Myocyte (in vitro differentiated cells): Measurements from ENCODE around the gene SDC4. TPM values are rescaled to one million over a fixed set of nuclear protein-coding genes. Genes with fewer than 3 reads are reported as not detected.
A peak's percentile ranks its signal among the peaks of the same experiment; 100 is the strongest.

Experiments
- DNase-seq: peaks from one replicate; pipeline ENCODE4 v3.0.0-alpha.2; 2012; ENCODE audit warnings: low read depth
- total RNA-seq: library from RNA; depleted of rRNA; stranded (reverse); fragments of >200 nt; gene quantifications from 2 replicates; pipeline ENCODE4 v1.2.3, GENCODE V29; 2014

SDC4 gene
- total RNA-seq, 1 donor from 2014 or later: 51.5 TPM

DNA sequence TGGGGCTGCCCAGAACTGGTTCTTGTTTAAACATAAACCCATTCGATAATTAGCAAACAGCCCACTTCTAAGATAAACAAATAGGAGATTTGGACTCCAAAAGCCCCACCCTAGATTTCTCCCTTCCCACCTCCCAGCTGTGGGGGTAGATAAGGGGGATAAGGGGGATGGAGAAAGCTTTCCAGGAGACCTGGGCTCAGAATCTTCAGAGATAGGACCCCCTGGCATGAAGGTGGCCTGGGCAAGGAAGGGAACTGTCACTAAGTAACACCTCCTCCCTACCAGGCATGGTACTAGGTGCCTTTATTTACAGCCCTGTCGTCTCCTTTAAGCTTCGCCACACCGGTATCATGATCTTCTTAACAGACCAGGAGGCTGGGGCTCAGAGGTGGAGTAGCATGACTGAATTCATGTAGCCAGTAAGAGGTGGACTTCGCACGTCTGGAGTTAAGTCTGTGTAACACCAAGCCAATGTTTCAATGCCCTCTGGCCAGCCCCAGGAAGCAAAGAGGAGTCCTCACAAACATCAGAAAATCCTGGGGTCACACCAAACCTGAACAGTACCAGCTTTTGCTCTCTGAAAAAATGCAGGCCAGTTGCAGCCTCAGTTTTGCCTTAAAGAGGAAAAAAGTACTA, 4.6 kb downstream of the SDC4 start:
- DNase-seq: no peak

DNA sequence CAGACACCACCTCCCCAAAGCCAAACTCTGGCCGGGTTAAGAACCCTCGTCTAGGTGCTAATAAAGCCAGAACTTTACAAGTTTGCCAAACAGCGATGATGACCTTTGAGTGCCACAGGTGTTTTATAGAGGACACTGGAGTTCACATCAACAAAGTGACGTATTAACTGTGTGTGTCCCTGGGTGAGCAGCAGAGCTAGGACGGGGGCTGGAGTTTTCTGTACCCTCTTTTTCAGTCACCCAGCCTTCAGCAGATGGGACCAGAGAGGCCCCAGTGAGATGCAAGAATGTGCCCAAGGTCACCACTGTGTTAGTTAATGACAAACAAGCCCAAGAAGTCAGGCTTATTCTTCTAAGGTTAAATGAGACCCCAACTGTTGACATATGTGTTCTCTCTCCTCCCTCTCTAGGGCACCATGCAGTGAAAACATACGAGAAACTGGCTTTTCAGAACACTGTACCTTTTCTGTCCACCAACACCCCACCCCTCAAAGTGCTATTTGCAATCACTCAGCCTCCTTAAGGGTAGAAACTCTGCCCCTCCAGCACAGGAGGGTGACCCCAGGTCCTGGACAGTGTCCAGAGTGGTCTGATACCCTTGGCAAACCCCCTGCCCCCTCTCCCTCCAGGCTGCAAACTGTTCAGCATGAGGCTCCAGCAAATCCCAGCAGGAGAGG, 5.2 kb downstream of the SDC4 start:
- no peak for DNase-seq

DNA sequence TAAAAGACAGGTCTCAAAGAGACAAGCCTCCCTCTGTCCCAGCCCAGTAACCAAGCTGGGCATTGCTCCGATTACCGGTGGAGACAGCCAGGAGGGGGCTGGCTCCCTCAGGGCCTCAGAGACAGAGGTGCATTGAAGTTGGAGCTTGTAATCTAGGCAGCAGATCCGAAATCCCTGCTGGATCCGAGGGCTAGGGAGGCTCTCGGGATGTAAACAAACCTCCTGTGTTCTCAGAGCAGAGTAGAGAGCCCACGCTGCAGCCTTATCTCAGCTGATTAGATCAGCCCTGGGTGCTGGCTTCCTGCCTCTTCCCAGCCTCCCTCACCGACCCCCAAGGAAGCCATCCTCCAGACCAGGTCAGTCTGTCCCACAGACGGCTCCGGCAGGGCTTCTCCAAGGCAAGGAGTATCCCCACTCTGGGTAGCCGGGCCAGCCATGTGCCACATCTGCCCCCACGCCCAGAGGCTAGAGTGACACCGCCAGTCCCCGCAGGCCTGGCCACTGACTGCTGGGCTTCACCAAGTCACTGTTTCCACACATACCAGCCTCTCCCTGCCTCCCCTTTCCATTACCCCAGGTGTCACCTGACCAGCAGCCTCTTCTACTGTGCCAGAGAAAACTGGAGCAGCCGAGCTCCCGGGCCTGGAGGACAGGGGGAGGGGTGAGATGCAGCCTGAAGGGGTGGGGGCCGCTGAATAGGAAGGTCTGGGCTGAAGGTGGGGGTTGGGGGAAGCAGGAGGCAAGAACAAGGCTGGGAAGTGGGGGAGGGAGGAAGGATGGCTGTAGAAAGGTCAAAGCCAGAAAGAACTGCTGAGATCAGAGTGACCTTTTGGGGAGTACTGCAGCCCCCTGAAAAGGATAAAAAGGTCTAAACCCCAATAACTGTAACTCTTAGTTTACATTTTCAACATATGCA, 6.0 kb downstream of the SDC4 start:
- peak; percentile 82 for DNase-seq

DNA sequence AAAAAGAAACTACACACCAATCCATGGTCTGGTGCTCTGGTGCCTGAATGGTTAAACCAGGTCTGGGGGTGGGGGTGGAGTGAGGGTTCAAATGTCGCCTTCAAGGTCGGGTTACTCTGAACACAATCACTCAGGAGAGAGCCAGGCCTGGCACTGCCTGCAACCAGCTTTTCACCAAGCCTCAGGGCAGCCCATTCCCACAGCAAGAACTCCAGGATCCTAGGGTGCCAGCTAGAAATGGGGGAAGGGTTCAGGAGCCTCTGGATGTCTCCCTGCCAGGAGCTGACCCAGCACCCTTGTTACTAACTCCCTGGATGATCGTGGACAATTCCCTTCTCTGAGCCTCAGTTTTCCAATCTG, 6.7 kb downstream of the SDC4 start:
- no peak for DNase-seq

DNA sequence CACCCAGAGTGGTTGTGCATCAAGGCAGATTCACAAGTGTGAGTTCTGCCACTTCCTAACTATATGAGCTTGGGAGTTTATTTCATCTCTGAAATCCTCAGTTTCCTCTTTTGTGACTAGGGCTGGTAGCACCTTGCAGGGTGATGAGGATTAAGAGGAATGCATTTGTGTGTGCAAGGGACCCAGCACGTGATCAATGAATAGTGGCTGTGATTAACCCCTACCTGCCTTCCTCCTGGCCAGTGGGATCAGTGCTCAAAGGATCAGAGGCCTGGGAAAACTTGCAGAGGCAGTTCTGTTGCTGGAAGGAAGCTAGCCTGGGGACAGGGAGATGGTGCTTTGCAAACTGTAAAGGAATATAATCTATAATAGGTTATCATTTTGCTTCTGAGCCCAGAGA, 7.3 kb downstream of the SDC4 start:
- no peak for DNase-seq

DNA sequence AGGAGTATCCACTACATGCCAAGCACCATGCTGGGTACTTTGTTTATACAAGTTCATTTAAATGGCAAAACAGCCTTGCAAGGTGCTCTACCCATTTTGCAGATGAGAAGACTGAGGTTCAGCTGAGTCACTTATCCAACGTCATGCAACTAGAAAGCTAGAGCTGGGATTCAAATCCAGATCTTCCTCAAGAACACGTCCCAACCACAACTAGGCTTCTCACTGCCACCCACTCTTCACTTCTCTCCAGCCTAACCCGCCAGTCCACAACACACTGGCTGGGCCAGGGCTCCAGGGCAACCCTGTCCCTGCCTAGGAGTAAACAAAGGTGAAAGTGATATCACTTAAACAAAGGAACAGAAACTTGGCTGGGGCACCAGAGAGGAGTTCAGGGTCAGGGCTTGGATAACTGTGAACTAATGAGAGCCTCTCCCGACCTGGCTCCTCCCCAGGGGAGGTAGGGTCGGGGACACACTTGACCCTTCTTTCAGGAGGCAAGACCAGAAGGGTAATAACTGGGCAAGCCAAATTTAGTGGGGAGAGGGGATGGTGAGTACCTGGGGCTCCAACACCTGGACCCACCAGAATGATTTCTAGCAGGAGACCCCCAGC, 7.9 kb downstream of the SDC4 start:
- DNase-seq: no peak

DNA sequence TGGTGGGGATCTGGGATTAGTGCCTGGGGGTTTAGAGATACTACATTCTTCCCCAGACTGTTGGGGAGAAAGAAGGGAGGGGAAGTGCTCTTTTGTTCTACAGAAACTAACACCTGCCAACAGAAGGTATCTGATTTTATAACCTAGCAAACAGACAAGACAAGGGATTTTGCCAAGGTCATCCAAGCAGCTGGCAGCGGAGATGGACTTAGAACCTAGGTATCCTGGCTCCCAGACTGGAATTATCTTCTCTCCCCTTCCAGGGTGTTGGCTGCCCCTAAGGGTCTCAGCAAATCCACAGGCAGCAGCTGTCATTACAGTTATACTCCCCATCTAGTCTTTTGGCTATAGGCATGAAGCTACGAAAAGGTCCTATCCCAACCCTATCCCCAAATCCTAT, 8.4 kb downstream of the SDC4 start:
- no peak for DNase-seq

DNA sequence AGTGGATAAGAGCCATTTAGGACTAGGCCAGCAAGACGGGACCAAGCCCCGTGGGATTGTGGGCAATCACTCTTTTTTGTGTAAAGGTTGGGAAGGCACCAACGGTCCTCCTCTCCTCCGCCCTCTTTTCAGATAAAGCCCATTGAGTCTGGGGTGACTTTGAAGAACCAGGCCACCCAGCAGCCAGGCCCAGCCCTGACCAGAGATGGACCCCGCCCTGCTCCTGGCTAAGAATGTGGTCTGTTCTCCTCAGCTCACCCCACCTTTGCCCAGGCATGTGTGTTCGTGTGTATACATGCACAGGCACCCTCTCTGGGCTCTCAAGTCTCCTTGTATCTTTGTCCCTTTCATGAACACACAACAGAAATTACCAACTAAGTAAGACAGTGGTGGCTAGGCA, 9.1 kb downstream of the SDC4 start:
- no peak for DNase-seq

DNA sequence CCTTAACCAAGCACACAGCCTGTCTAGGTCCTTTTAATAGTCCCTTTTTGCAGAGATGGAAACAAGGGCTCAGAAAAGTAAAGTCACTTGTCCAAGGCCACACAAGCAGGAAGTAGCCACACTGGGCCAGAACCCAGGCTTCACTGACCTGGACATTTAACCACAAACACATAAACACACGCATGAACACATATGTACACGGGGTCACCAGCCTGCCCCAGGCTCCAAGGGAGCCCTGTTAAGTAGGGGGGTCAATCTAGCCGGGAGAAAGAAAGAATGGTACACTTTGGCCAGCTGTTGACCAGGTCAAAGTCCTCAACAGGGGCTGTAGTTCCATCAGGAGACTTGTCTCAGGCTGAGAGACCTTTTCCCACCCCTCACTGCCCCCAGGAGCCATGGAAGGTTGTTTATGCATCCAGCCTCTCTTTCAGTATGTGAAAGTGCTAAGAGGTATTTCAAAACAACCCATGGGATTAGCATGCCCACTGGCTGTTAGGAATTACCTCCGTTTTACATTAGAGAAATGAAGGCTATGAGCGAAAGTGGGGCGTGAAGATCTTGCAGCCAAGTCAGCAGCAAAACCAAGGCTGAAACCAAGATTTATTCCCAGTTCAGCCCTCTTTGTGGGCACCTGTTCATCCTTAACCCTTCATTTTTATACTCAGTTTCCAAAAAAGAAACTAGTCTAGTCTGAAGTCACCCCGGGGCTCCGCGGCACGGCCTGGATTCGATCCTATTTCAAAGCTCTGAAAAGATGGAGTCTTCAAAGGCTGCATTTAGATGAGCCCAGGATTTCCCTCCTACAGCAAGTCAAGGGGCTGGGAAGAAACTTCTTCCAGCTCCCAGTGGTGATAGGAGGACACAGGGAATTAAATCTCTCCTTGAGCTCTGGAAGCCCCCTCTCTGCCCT, 9.8 kb downstream of the SDC4 start:
- no peak for DNase-seq

DNA sequence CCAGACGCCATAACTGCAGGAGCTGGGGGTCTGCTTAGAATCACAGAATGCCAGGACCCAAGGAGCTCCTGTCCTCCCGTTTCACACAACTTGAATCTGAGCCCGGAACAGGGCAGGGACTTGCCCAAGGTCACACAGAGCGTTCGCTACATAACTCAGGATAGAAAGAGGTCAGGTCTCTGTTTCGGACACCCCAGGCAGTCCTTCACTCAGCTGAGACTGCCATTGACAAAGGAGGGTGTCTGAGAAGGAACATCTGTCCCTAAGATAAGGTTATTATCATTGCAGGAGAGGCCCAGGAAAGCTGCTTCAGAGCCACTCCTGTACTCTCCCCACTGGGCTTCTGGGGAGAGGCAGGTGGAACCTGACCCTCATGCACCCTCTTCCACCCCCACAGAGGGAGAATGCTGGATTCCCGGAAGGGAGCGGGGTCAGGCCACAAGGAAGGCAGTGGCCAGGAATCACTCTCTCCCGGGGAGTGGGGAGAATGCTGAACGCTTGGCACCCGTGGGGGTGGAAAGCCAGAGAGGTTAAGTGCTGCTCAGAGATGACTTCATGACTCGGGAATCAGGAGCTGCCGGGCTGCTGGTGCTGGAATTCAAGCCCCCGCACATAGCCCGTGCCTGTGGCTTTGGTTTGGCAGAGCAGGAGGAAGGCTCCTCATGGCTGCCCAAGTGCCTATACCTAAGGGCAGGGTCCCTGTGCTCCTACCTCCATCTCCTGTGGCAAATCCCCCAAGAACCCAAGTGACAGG, 10.7 kb downstream of the SDC4 start:
- peak; percentile 96 for DNase-seq

DNA sequence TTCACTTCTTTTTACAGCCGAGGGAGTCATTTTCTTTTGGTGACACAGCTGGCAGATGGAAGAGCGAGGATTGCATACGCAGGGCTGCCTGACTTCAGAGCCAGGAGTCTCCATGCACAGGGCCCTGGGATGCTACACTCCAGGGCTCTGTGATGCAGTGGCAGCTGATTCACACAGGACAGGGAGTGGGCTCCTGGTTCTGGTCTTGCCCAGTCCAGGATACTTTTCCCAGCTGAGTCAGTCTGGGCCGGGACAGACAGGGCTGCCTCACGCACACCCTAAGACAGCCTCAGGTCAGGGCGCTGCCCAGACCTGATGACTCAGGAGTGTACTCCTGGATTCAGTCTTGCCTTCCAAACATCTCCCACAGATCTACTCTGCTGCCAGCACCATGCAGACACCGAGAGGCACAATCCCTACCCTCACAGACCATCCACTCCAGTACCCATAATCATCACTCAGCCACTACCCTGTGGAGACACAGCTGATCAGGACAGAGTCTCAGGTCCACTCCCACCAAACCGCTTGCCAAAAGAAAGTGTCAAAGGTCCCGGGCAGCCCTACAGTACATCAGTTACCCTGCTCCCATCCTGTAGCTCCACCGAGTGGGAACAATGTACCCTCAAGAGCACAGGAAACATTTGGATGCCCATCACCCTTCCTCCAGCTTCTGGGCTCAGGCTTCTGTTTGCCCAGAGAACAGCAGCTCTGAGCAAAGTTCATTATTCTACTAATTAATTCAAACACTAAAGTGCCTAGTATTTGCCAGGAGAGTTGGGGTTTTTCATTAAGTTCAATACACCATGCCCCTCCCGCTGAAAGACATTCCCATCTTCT, 11.5 kb downstream of the SDC4 start:
- DNase-seq: peak; percentile 78

DNA sequence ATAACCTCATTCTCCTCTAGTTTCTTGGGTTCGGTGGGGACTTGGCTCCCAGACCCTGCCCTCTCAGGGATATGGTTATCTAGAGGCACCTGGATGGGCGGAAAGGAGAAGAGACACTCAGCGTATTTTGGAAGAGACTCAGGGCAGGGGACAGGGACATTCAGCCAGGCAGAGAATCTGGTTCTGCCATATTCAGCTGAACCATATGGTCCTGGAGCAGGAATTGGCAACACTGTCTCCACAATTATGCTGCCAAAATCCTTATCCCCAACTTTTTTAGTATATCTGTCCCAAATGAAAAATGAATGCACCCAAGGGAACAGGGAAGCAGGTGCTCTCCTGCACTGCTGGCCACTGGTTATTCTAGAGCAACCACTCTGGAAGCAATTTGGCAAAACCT, 17.7 kb downstream of the SDC4 start:
- no peak for DNase-seq

DNA sequence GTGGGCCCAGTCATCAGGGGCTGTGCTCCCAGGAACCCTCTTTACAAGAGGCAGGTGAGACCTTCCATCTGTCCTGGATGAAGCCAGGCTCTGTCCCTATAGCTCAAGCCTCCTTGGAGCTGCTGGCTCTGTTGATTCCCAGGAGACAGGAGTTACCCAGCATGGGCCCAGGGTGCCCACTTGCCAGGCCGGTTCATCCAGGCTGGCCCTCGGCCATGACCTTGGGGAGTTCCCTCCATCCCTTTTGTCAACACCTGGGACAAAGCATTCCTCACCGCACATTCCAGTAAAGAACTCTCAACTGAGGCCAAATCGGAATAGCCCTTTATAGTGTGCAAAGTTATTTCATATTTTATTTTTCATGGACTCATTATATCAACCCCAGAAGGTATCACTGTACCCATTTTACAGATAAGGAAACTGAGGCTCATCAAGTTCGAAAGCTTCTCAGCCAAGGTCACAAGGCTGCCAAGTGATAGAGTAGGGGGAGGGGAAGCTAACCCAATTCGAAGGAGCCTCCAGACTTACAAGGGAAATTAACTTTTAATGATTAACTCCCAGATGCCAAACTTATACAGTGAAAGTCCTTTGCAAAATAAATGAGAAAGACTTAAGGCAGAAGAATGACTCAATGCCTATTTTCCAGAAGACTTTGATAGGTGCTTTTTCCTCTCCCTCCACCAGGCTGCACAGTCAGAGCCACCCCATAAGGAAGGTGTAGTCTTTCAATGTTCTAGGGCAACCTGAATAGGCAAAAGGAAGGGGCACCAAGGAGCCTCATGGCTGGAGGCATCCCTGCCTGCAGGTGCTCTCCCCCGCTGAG, 18.5 kb downstream of the SDC4 start:
- no peak for DNase-seq

DNA sequence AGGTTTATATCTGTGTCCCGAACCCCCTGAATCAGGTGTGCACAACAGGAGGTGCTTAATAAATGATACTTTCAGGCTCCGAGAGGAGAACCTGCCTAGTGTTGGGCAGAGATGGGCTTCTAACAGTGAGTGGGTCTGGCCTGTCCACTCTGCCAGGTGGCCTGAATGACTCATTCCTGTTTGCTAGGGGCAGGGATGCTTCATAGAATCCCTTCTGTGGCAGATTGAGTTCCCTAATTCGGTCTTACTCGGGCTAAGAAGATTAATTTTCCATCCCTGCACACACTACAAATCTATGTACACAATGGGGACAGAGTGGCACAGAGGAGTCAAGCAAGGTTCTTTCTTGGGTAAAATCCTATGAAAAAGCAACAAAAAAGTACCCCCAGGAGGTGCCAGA, 19.8 kb downstream of the SDC4 start:
- no peak for DNase-seq

DNA sequence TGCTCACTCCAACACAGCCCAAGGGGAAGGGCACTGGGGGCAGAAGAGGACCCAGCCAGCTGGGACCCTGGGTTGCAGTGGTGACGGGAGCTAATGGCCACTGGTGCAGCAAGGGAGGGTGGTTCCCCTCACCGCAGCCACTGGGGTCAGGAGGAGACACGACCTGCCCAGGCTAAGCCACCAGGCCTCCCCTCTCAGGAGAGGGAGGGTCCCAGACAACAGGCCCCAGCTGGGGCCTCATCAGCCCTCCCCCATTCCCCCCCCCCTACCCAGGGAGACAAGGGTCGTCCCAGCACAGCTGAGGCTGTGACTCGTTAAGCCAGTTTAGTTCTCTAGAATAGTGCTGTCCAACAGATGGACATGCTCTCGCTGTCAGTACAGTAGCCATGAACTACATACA, 22.9 kb downstream of the SDC4 start:
- DNase-seq: peak; percentile 56

DNA sequence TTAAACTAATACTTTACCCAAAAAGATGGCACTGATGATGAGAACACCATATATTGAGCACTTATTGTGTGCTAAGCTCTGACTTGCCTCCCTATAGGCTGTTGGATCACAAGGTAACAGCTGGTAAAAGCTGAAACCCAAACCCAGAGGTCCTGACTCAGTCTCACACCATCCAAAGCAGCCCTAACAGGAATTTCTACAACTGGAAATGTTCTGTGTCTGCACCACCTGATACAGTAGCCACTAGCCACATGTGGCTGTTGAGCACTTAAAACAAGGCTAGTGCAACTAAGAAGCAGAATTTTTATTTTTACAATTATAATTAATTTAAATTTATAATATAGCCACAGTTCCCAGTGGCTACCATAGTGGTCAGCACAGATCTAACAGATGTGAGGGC, 24.5 kb downstream of the SDC4 start:
- peak; percentile 74 for DNase-seq

DNA sequence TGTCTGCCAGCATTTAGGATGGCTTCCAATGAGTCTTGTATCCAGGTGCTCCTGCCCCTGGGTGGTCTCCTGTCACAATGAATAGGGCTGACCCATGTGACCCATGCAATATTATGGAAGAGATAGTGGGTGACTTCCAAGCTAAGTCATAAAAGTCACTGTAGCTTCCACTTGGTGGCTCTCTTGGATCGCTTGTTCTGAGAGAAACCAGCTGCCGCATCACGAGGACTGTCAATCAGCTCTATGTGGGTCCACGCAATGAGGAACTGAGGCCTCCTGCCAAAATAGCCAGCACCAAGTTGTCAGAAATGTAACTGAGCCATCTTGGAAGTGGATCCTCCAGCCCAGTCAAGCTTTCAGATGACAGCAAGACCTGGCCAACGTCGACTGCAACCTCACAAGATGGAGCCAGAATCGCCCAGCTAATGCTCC, 25.3 kb downstream of the SDC4 start:
- DNase-seq: peak; percentile 96

DNA sequence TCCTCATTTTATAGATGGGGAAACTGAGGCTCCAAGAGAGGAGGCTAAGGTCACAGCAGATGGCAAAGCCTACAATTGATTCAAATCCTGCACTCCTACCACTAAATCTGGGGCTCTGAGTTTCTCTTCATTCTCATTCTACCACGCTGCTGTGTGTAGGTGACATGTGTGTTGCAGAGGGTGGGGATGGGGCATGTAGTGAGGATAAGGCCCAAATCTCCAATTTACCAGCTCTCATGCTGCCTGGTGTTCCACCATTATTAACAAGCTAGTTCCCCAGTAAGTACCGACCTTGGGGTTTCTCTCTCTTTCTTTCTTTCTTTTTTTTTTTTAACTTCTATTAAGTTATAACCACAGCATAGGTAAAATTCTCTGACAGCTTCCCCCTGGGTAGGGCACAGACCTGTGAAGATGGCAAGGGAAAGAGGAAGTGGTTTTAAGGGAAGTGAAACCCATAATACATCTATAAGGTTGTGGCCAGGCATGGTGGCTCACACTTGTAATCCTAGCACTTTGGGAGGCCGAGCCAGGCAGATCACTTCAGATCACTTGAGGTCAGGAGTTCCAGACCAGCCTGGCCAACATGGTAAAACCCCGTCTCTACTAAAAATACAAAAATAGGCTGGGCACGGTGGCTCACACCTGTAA, 27.2 kb downstream of the SDC4 start:
- no peak for DNase-seq
